Memory B cell (primary cell): Measurements from ENCODE around the gene LDHA.

Source experiments
- ATAC-seq: fragments of 150-1000 bp; cut with Tn5 transposase; 2 replicates; pipeline ENCODE4 v1.10.0; 2021; ENCODE audit warnings: low read depth, mild to moderate bottlenecking, moderate library complexity
- DNase-seq, 2 donors: peaks; one replicate each; pipeline ENCODE4 v3.0.0; 2022; ENCODE audit warnings: low spot score in 2 of 2
- H3K27ac Mint-ChIP-seq: one replicate; pipeline ENCODE4 v1.8.0; 2022; ENCODE audit warnings: mild to moderate bottlenecking, moderate library complexity, mixed read lengths
- H3K27me3 Mint-ChIP-seq: one replicate; pipeline ENCODE4 v1.8.0; 2022; ENCODE audit warnings: mixed read lengths
- H3K36me3 Mint-ChIP-seq: one replicate; pipeline ENCODE4 v1.8.0; 2022; ENCODE audit warnings: mild to moderate bottlenecking, mixed read lengths
- H3K4me1 Mint-ChIP-seq: one replicate; pipeline ENCODE4 v1.8.0; 2022; ENCODE audit warnings: mixed read lengths
- H3K4me3 Mint-ChIP-seq: one replicate; pipeline ENCODE4 v1.8.0; 2022; ENCODE audit warnings: mild to moderate bottlenecking, moderate library complexity, mixed read lengths
- H3K9me3 Mint-ChIP-seq: one replicate; pipeline ENCODE4 v1.8.0; 2022; ENCODE audit warnings: mixed read lengths

The LDHA gene

DNA sequence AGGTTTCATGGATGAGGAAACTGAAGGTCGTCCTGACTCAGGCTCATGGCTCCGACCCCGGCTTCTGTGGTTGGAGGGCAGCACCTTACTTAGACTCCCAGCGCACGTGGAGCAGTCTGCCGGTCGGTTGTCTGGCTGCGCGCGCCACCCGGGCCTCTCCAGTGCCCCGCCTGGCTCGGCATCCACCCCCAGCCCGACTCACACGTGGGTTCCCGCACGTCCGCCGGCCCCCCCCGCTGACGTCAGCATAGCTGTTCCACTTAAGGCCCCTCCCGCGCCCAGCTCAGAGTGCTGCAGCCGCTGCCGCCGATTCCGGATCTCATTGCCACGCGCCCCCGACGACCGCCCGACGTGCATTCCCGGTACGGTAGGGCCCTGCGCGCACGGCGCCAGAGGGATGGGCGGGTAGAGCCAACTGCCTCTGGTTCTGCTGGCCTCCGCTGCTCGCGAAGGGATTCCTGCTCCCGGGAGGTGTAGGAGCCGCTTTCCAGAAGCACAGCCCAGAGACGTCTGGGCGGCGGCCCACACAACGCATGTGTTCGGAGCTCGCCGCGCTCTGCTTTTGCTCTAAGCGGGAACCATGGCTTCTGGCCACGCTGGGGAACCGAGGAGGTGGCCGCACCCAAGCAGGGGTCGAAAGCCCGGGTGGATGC lies at the start of gene LDHA:
TSS of gene LDHA (plus strand) at position 289 of the 653 bp plus-strand sequence. CDS start 2,280 bp downstream, outside the sequence.
- ATAC-seq: peak; percentile 84
- Mint-ChIP-seq H3K4me3 (peak within 1 kb of the TSS; percentile 98), H3K4me1 (peaks cover 13% of the 10 kb centered on the region), H3K27ac (peak within 1 kb of the TSS; percentile 89), H3K36me3 (peaks cover 10% of the 10 kb centered on the region), H3K9me3 (no peaks in the 10 kb centered on the region), H3K27me3 (no peaks in the 10 kb centered on the region)
- peak; percentile 95 to 96 for DNase-seq

- Mint-ChIP-seq H3K27ac (no peak overlapping the region), H3K36me3 (peaks cover 27% of the 10 kb centered on the region), H3K27me3 (no peaks in the 10 kb centered on the region), H3K4me3 (no peak overlapping the region), H3K9me3 (no peaks in the 10 kb centered on the region), H3K4me1 (no peaks in the 10 kb centered on the region)
- no peak for DNase-seq
- ATAC-seq: no peak
Measured at GRCh38 chr11:18347471-18348125, 46.8 kb upstream of the LDHA start.

DNA sequence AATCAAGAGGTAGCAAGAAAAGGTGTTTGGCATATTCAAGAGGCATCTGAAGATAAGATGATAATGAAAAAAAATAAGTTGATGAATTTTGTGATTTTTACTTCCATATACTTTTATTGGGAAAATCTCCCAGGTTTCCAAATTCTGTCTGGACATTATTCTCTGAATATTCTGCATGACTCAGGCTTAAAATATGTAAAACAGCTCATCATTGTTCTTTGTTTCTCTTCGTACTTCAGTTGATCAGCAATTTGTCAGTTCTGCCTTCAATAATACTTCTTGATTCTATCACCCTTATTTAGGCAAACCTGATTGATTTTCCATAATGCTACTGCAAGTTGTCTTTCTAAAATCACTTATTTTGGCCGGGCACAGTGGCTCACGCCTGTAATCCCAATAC lies 41.8 kb upstream of the LDHA start:
- H3K9me3 Mint-ChIP-seq: no peaks in the 10 kb centered on the region
- H3K4me1 Mint-ChIP-seq: no peaks in the 10 kb centered on the region
- H3K4me3 Mint-ChIP-seq: no peak overlapping the region
- no peak overlapping the region for H3K27ac Mint-ChIP-seq
- H3K36me3 Mint-ChIP-seq: peaks cover 27% of the 10 kb centered on the region
- H3K27me3 Mint-ChIP-seq: no peaks in the 10 kb centered on the region
- DNase-seq (no peak), ATAC-seq (no peak)

DNA sequence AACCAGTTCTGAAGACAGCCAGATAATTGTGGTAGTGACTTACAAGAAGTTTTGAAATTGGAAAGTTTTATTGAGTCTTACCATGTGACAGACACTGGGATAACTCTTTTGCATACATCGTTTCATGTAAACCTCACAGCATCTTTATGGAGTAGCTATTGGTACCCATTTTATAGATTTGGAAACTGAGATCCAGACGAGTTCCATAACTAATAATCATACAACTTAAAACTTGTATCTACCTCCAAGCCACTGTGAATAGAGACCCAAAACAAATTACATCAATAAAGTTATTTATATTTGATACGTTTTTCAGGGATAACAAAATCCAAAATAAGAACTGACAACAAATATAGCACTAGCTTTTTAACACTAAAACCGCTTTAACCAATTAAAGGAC lies 35.7 kb upstream of the LDHA start:
- DNase-seq (no peak), ATAC-seq (no peak)
- H3K36me3 Mint-ChIP-seq: peaks cover 23% of the 10 kb centered on the region
- H3K4me1 Mint-ChIP-seq: no peaks in the 10 kb centered on the region
- H3K27me3 Mint-ChIP-seq: no peaks in the 10 kb centered on the region
- H3K9me3 Mint-ChIP-seq: no peaks in the 10 kb centered on the region
- H3K4me3 Mint-ChIP-seq: no peak overlapping the region
- no peak overlapping the region for H3K27ac Mint-ChIP-seq

- Mint-ChIP-seq H3K4me3 (no peak overlapping the region), H3K9me3 (no peaks in the 10 kb centered on the region), H3K36me3 (peaks cover 25% of the 10 kb centered on the region), H3K27ac (no peak overlapping the region), H3K27me3 (no peaks in the 10 kb centered on the region), H3K4me1 (no peaks in the 10 kb centered on the region)
- DNase-seq: no peak
- ATAC-seq: no peak
Measured at GRCh38 chr11:18361154-18361553, 33.2 kb upstream of the LDHA start.

- ATAC-seq (no peak), DNase-seq (no peak)
- no peak overlapping the region for H3K27ac Mint-ChIP-seq
- peaks cover 17% of the 10 kb centered on the region for H3K36me3 Mint-ChIP-seq
- no peaks in the 10 kb centered on the region for H3K4me1 Mint-ChIP-seq
- H3K27me3 Mint-ChIP-seq: no peaks in the 10 kb centered on the region
- H3K9me3 Mint-ChIP-seq: no peaks in the 10 kb centered on the region
- no peak overlapping the region for H3K4me3 Mint-ChIP-seq
Measured at GRCh38 chr11:18364495-18365073, 29.8 kb upstream of the LDHA start.

DNA sequence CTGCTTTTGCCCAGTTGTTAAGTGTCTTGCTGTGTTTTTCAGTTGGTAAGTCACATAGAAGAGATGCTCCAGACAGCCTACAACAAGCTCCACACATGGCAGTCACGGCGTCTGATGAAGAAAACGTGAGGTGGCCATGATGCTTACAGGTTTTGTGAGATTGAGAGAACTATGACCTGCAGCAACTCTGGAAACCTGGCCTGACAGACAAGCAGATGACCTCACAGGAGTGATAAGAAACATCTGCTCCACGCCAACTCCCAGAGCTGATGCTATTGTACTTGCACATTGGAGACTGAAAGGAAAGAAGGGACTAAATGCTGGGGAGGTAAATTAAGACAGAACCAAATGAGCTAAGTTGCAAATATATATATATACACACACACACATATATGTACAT lies 28.6 kb upstream of the LDHA start:
- H3K36me3 Mint-ChIP-seq: peaks cover 17% of the 10 kb centered on the region
- no peaks in the 10 kb centered on the region for H3K27me3 Mint-ChIP-seq
- no peaks in the 10 kb centered on the region for H3K4me1 Mint-ChIP-seq
- H3K4me3 Mint-ChIP-seq: no peak overlapping the region
- H3K27ac Mint-ChIP-seq: peak overlapping the region; percentile 39
- ATAC-seq: no peak
- DNase-seq: no peak
- no peaks in the 10 kb centered on the region for H3K9me3 Mint-ChIP-seq

GRCh38 chr11:18366286-18366685 lies 28.1 kb upstream of the LDHA start:
- H3K27me3 Mint-ChIP-seq: no peaks in the 10 kb centered on the region
- peaks cover 17% of the 10 kb centered on the region for H3K36me3 Mint-ChIP-seq
- peak overlapping the region; percentile 39 for H3K27ac Mint-ChIP-seq
- H3K9me3 Mint-ChIP-seq: no peaks in the 10 kb centered on the region
- H3K4me3 Mint-ChIP-seq: no peak overlapping the region
- ATAC-seq (no peak), DNase-seq (no peak)
- no peaks in the 10 kb centered on the region for H3K4me1 Mint-ChIP-seq

- no peak overlapping the region for H3K4me3 Mint-ChIP-seq
- no peaks in the 10 kb centered on the region for H3K4me1 Mint-ChIP-seq
- H3K36me3 Mint-ChIP-seq: peaks cover 15% of the 10 kb centered on the region
- no peaks in the 10 kb centered on the region for H3K9me3 Mint-ChIP-seq
- H3K27ac Mint-ChIP-seq: peak overlapping the region; percentile 0
- ATAC-seq (no peak), DNase-seq (no peak)
- H3K27me3 Mint-ChIP-seq: no peaks in the 10 kb centered on the region
Measured at GRCh38 chr11:18367431-18367830, 26.9 kb upstream of the LDHA start.

GRCh38 chr11:18368221-18368620 lies 26.1 kb upstream of the LDHA start:
- H3K36me3 Mint-ChIP-seq: peaks cover 15% of the 10 kb centered on the region

DNA sequence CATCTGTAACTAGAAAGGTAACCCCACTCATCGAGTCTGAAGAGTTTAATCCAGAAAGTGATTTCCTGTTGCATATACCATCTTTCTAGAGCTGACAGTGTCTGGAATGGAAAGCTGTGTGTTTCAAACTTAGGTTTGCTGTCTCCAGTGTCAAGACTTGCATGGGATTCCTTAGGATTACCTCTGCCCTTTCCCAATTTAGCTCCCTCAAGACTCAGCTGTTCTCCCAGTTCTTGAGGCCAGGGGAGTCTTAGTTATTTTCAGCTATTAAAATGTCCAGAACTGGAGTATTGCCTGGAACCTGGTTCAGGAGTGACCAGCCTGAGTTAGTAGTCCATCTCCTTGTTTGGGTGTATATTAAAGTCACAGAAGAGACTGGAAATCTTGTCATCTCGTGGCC lies 25.0 kb upstream of the LDHA start:
- Mint-ChIP-seq H3K4me3 (no peak overlapping the region), H3K9me3 (no peaks in the 10 kb centered on the region), H3K36me3 (peaks cover 11% of the 10 kb centered on the region), H3K4me1 (no peaks in the 10 kb centered on the region), H3K27me3 (no peaks in the 10 kb centered on the region), H3K27ac (no peak overlapping the region)
- ATAC-seq (no peak), DNase-seq (no peak)

More at GRCh38 chr11:18368221-18368620, 26.1 kb upstream of the LDHA start:
- DNase-seq (no peak), ATAC-seq (no peak)
- Mint-ChIP-seq H3K4me1 (no peaks in the 10 kb centered on the region), H3K27me3 (no peaks in the 10 kb centered on the region), H3K4me3 (no peak overlapping the region), H3K27ac (peak overlapping the region; percentile 0), H3K9me3 (no peaks in the 10 kb centered on the region)

GRCh38 chr11:18371279-18371678 lies 23.1 kb upstream of the LDHA start:
- H3K9me3 Mint-ChIP-seq: no peaks in the 10 kb centered on the region
- H3K27me3 Mint-ChIP-seq: no peaks in the 10 kb centered on the region
- peaks cover 4% of the 10 kb centered on the region for H3K36me3 Mint-ChIP-seq
- no peak overlapping the region for H3K4me3 Mint-ChIP-seq
- peak overlapping the region; percentile 63 for H3K27ac Mint-ChIP-seq
- DNase-seq (no peak), ATAC-seq (no peak)
- no peaks in the 10 kb centered on the region for H3K4me1 Mint-ChIP-seq

GRCh38 chr11:18372201-18372600 lies 22.2 kb upstream of the LDHA start:
- H3K36me3 Mint-ChIP-seq: peaks cover 2% of the 10 kb centered on the region
- H3K27ac Mint-ChIP-seq: no peak overlapping the region
- ATAC-seq (no peak), DNase-seq (no peak)
- H3K27me3 Mint-ChIP-seq: no peaks in the 10 kb centered on the region
- no peaks in the 10 kb centered on the region for H3K4me1 Mint-ChIP-seq
- no peak overlapping the region for H3K4me3 Mint-ChIP-seq
- H3K9me3 Mint-ChIP-seq: no peaks in the 10 kb centered on the region

- Mint-ChIP-seq H3K9me3 (no peaks in the 10 kb centered on the region), H3K4me1 (no peaks in the 10 kb centered on the region), H3K27me3 (no peaks in the 10 kb centered on the region), H3K4me3 (no peak overlapping the region), H3K36me3 (peaks cover 2% of the 10 kb centered on the region), H3K27ac (no peak overlapping the region)
- DNase-seq (no peak), ATAC-seq (no peak)
Measured at GRCh38 chr11:18374956-18375355, 19.4 kb upstream of the LDHA start.
